Neural progenitor cell (in vitro differentiated cells): ENCODE measurements around the gene FAM210B. TPM values are rescaled to one million over a fixed set of nuclear protein-coding genes. Genes with fewer than 3 reads are reported as not detected.
"Not testable (repeated sequence)": the region's sequence is repeated elsewhere in the genome, so short reads cannot be mapped to it uniquely, and the experiment has no call there.

ENCODE experiments used
- DNase-seq: peaks from one replicate; pipeline ENCODE4 v3.0.0-alpha.2; 2016; ENCODE audit warnings: low spot score
- H2AFZ ChIP-seq: fragments of 200-600 bp; sonication (generic); replicated peaks from 2 replicates; pipeline ENCODE4 v1.6.1; 2016; ENCODE audit warnings: antibody characterized with exemption
- H3F3A ChIP-seq: fragments of 200-600 bp; sonication (generic); 2 replicates; pipeline ENCODE4 v1.6.1; 2016; ENCODE audit warnings: antibody characterized with exemption, low read depth
- H3K27ac ChIP-seq: fragments of 200-600 bp; sonication (generic); 2 replicates; pipeline ENCODE4 v1.5.1; 2016; ENCODE audit warnings: mild to moderate bottlenecking
- H3K27me3 ChIP-seq: fragments of 200-600 bp; sonication (generic); 2 replicates; pipeline ENCODE4 v1.6.1; 2016; ENCODE audit warnings: mild to moderate bottlenecking, moderate library complexity
- H3K36me3 ChIP-seq: fragments of 200-600 bp; sonication (generic); 2 replicates; pipeline ENCODE4 v1.5.1; 2016
- H3K4me1 ChIP-seq: fragments of 200-600 bp; sonication (generic); 2 replicates; pipeline ENCODE4 v1.6.1; 2016; ENCODE audit warnings: mixed run types
- H3K4me2 ChIP-seq: fragments of 200-600 bp; sonication (generic); 2 replicates; pipeline ENCODE4 v1.6.1; 2016
- H3K4me3 ChIP-seq: fragments of 200-600 bp; sonication (generic); 2 replicates; pipeline ENCODE4 v1.5.1; 2016
- H3K79me2 ChIP-seq: fragments of 200-600 bp; sonication (generic); 2 replicates; pipeline ENCODE4 v1.6.1; 2016; ENCODE audit warnings: low read depth
- H3K9ac ChIP-seq: fragments of 200-600 bp; sonication (generic); 2 replicates; pipeline ENCODE4 v1.6.1; 2016
- H3K9me3 ChIP-seq: fragments of 200-600 bp; sonication (generic); 2 replicates; pipeline ENCODE4 v1.5.1; 2016; ENCODE audit warnings: low read depth
- H4K20me1 ChIP-seq: fragments of 200-600 bp; sonication (generic); 2 replicates; pipeline ENCODE4 v1.6.1; 2016; ENCODE audit warnings: low read depth
- H3K27ac Mint-ChIP-seq: 3 replicates; pipeline ENCODE4 v1.8.0; 2021; ENCODE audit warnings: mixed read lengths
- H3K27me3 Mint-ChIP-seq: 2 replicates; pipeline ENCODE4 v1.8.0; 2022; ENCODE audit warnings: low read depth, mild to moderate bottlenecking, inconsistent platforms, moderate library complexity, mixed read lengths; ENCODE audit not compliant: insufficient read depth
- H3K36me3 Mint-ChIP-seq: 3 replicates; pipeline ENCODE4 v1.8.0; 2021; ENCODE audit warnings: mixed read lengths
- H3K4me1 Mint-ChIP-seq: 3 replicates; pipeline ENCODE4 v1.8.0; 2021; ENCODE audit warnings: mixed read lengths
- H3K4me3 Mint-ChIP-seq: 3 replicates; pipeline ENCODE4 v1.8.0; 2021; ENCODE audit warnings: mild to moderate bottlenecking, moderate library complexity, mixed read lengths
- H3K9me3 Mint-ChIP-seq: 3 replicates; pipeline ENCODE4 v1.8.0; 2020; ENCODE audit warnings: mixed read lengths
- CTCF ChIP-seq: fragments of 200-600 bp; sonication (generic); IDR thresholded peaks from 2 replicates; pipeline ENCODE4 v1.5.1; 2017; ENCODE audit warnings: antibody characterized with exemption, mild to moderate bottlenecking
- EZH2 ChIP-seq: fragments of 200-600 bp; sonication (generic); IDR thresholded peaks from 2 replicates; pipeline ENCODE4 v1.6.1; 2017; ENCODE audit warnings: antibody characterized with exemption, mild to moderate bottlenecking, moderate library complexity
- EZH2phosphoT487 ChIP-seq: fragments of 200-600 bp; sonication (generic); IDR thresholded peaks from 2 replicates; pipeline ENCODE4 v1.6.1; 2017; ENCODE audit warnings: antibody characterized with exemption
- total RNA-seq: library from RNA; depleted of rRNA; stranded (reverse); fragments of >200 nt; gene quantifications from 2 replicates; pipeline ENCODE4 v1.2.3, GENCODE V29; 2015; ENCODE audit warnings: low replicate concordance

FAM210B gene
- total RNA-seq, 1 donor from 2014 or later: 26.7 TPM

- H3K27ac ChIP-seq: no peak overlapping the region
- H4K20me1 ChIP-seq: peaks cover 38% of the 10 kb centered on the region
- peaks cover 36% of the 10 kb centered on the region for H3F3A ChIP-seq
- peaks cover 66% of the 10 kb centered on the region for H3K79me2 ChIP-seq
- no peaks in the 10 kb centered on the region for H3K27me3 ChIP-seq
- no peak for DNase-seq
- TF ChIP-seq EZH2phosphoT487: no peak
- TF ChIP-seq EZH2: no peak
- no peak for TF ChIP-seq CTCF
- peaks cover 19% of the 10 kb centered on the region for H3K4me1 ChIP-seq
- H3K36me3 ChIP-seq: peaks cover 24% of the 10 kb centered on the region
- no peak overlapping the region for H3K4me3 ChIP-seq
- no peak overlapping the region for H3K4me2 ChIP-seq
- Mint-ChIP-seq H3K36me3 (peaks cover 16% of the 10 kb centered on the region), H3K27me3 (no peaks in the 10 kb centered on the region), H3K9me3 (no peaks in the 10 kb centered on the region), H3K4me1 (peaks cover 24% of the 10 kb centered on the region), H3K27ac (no peak overlapping the region), H3K4me3 (no peak overlapping the region)
- no peak overlapping the region for H3K9ac ChIP-seq
- no peaks in the 10 kb centered on the region for H3K9me3 ChIP-seq
- H2AFZ ChIP-seq: no peak overlapping the region
These were observed 36.4 kb downstream of the FAM210B start for GRCh38 chr20:56395166-56395565.

DNA sequence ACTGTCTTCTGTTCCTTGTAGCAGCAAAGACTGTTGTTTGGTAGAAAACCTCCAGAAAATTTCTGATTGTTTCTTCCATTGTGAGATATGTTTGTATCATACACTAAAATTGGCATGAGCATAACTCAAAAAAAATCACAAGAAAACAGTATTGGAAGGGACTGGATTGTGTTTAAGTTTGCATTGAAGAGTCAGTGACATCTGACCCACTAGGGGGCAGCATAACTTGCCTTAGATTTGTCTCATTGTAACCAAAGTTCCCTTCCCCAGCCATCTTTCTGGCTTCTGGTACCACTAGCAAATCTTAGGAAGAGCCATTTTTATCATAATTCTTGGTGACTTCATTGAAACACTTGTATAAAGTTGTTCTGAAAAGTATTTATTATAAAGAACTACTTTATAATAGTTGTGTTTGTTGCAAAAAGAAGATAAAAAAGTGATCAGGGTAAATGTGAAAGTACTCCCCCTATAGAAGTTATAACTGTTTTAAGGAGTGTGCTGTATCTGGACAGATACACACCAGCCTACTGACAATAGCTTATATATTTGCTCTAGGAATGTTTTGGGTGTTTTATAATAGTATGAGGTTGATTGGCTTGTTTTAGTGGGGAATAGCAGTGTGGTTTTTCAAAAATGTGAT, 41.3 kb downstream of the FAM210B start:
- H2AFZ ChIP-seq: no peak overlapping the region
- TF ChIP-seq EZH2phosphoT487: no peak
- TF ChIP-seq CTCF: peak; percentile 94
- Mint-ChIP-seq H3K27ac (no peak overlapping the region), H3K36me3 (peaks cover 31% of the 10 kb centered on the region), H3K27me3 (no peaks in the 10 kb centered on the region), H3K4me1 (peaks cover 3% of the 10 kb centered on the region), H3K4me3 (no peak overlapping the region), H3K9me3 (no peaks in the 10 kb centered on the region)
- no peak overlapping the region for H3K27ac ChIP-seq
- no peak overlapping the region for H3K4me3 ChIP-seq
- H3K4me1 ChIP-seq: no peaks in the 10 kb centered on the region
- no peaks in the 10 kb centered on the region for H3K27me3 ChIP-seq
- DNase-seq: peak; percentile 76
- H3K9me3 ChIP-seq: no peaks in the 10 kb centered on the region
- H3K36me3 ChIP-seq: peaks cover 60% of the 10 kb centered on the region
- peaks cover 33% of the 10 kb centered on the region for H4K20me1 ChIP-seq
- H3K9ac ChIP-seq: no peak overlapping the region
- no peak overlapping the region for H3K4me2 ChIP-seq
- H3F3A ChIP-seq: peaks cover 30% of the 10 kb centered on the region
- peaks cover 61% of the 10 kb centered on the region for H3K79me2 ChIP-seq

- Histone ChIP-seq H3K4me1 (no peaks in the 10 kb centered on the region), H3K4me3 (no peak overlapping the region), H3K9me3 (no peaks in the 10 kb centered on the region), H3F3A (peaks cover 12% of the 10 kb centered on the region), H3K79me2 (peaks cover 53% of the 10 kb centered on the region), H4K20me1 (peaks cover 35% of the 10 kb centered on the region), H2AFZ (no peak overlapping the region), H3K27me3 (no peaks in the 10 kb centered on the region), H3K27ac (no peak overlapping the region), H3K9ac (no peak overlapping the region), H3K4me2 (no peak overlapping the region), H3K36me3 (peaks cover 49% of the 10 kb centered on the region)
- H3K36me3 Mint-ChIP-seq: peaks cover 24% of the 10 kb centered on the region
- no peak overlapping the region for H3K4me3 Mint-ChIP-seq
- H3K9me3 Mint-ChIP-seq: no peaks in the 10 kb centered on the region
- no peaks in the 10 kb centered on the region for H3K27me3 Mint-ChIP-seq
- no peak for TF ChIP-seq CTCF
- no peak for TF ChIP-seq EZH2
- TF ChIP-seq EZH2phosphoT487: no peak
- no peak overlapping the region for H3K27ac Mint-ChIP-seq
- peaks cover 3% of the 10 kb centered on the region for H3K4me1 Mint-ChIP-seq
- DNase-seq: no peak
These were observed 44.7 kb downstream of the FAM210B start for GRCh38 chr20:56403465-56403864.

- not testable (repeated sequence) for H3F3A ChIP-seq, DNase-seq, H3K27ac ChIP-seq, H3K4me1 Mint-ChIP-seq, H3K27ac Mint-ChIP-seq, H3K27me3 ChIP-seq, H3K9me3 Mint-ChIP-seq, H2AFZ ChIP-seq, H3K27me3 Mint-ChIP-seq, H3K4me3 Mint-ChIP-seq, H3K4me2 ChIP-seq, H3K9me3 ChIP-seq, H3K4me3 ChIP-seq, H3K4me1 ChIP-seq, H3K9ac ChIP-seq
- H4K20me1 ChIP-seq: peaks cover 23% of the 10 kb centered on the region
- H3K79me2 ChIP-seq: peaks cover 47% of the 10 kb centered on the region
- H3K36me3 Mint-ChIP-seq: peaks cover 27% of the 10 kb centered on the region
- H3K36me3 ChIP-seq: peaks cover 39% of the 10 kb centered on the region
These were observed 46.6 kb downstream of the FAM210B start for GRCh38 chr20:56405356-56405755.
